Measurements from ENCODE around the gene PSMB5. TPM values are rescaled to one million over a fixed set of nuclear protein-coding genes. Genes with fewer than 3 reads are reported as not detected.

The PSMB5 gene
- total and polyA plus RNA-seq, 2 of the 13 experiments (the other 11 are each of a cell fraction or from before 2014, with no cell fraction given) = 705 to 871 TPM

- TF ChIP-seq PAXIP1 (CRISPR knock-in tag; conservative IDR thresholded peaks at IDR 0.05) (no peak), PCBP1 (IDR thresholded peaks at IDR 0.05; ENCODE audit: borderline replicate concordance, low read depth, low read length) (no peak), ZNF605 (CRISPR knock-in tag; IDR thresholded peaks at IDR 0.05) (no peak), ZHX1 (CRISPR knock-in tag; IDR thresholded peaks at IDR 0.05; ENCODE audit: low read depth) (no peak), ZMAT5 (CRISPR knock-in tag; IDR thresholded peaks at IDR 0.05; ENCODE audit: borderline replicate concordance, low read depth) (no peak), ARNT2 (CRISPR knock-in tag; IDR thresholded peaks at IDR 0.05; ENCODE audit: low read depth) (no peak), RBFOX2 (IDR thresholded peaks at IDR 0.05; ENCODE audit: low read depth, low read length) (peak; percentile 21; the same call in 1 of the 2 replicates), EED (CRISPR knock-in tag; IDR thresholded peaks at IDR 0.05) (no peak), ZNF513 (CRISPR knock-in tag; conservative IDR thresholded peaks at IDR 0.05) (no peak), ZNF260 (CRISPR knock-in tag; IDR thresholded peaks at IDR 0.05; ENCODE audit: borderline replicate concordance, low read depth) (no peak), KDM4B (CRISPR knock-in tag; IDR thresholded peaks at IDR 0.05) (no peak), SSRP1 (CRISPR knock-in tag; IDR thresholded peaks at IDR 0.05) (0 out of 2 replicates have a peak, but pooled peaks have one; percentile 18)
- TF ChIP-seq, protein P1, sequence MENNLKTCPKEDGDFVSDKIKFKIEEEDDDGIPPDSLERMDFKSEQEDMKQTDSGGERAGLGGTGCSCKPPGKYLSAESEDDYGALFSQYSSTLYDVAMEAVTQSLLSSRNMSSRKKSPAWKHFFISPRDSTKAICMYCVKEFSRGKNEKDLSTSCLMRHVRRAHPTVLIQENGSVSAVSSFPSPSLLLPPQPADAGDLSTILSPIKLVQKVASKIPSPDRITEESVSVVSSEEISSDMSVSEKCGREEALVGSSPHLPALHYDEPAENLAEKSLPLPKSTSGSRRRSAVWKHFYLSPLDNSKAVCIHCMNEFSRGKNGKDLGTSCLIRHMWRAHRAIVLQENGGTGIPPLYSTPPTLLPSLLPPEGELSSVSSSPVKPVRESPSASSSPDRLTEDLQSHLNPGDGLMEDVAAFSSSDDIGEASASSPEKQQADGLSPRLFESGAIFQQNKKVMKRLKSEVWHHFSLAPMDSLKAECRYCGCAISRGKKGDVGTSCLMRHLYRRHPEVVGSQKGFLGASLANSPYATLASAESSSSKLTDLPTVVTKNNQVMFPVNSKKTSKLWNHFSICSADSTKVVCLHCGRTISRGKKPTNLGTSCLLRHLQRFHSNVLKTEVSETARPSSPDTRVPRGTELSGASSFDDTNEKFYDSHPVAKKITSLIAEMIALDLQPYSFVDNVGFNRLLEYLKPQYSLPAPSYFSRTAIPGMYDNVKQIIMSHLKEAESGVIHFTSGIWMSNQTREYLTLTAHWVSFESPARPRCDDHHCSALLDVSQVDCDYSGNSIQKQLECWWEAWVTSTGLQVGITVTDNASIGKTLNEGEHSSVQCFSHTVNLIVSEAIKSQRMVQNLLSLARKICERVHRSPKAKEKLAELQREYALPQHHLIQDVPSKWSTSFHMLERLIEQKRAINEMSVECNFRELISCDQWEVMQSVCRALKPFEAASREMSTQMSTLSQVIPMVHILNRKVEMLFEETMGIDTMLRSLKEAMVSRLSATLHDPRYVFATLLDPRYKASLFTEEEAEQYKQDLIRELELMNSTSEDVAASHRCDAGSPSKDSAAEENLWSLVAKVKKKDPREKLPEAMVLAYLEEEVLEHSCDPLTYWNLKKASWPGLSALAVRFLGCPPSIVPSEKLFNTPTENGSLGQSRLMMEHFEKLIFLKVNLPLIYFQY (CRISPR knock-in tag; IDR thresholded peaks at IDR 0.05; ENCODE audit: borderline replicate concordance) = 0 out of 2 replicates have a peak, but pooled peaks have one; percentile 14
- TF ChIP-seq, protein P2, sequence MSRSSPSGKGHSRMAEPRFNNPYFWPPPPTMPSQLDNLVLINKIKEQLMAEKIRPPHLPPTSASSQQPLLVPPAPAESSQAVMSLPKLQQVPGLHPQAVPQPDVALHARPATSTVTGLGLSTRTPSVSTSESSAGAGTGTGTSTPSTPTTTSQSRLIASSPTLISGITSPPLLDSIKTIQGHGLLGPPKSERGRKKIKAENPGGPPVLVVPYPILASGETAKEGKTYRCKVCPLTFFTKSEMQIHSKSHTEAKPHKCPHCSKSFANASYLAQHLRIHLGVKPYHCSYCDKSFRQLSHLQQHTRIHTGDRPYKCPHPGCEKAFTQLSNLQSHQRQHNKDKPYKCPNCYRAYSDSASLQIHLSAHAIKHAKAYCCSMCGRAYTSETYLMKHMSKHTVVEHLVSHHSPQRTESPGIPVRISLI (CRISPR knock-in tag; IDR thresholded peaks at IDR 0.05; ENCODE audit: borderline replicate concordance) = no peak
These were observed 56.2 kb downstream of the PSMB5 start (continued) for GRCh38 chr14:22978487-22978837.
